GM19324 (cell line): ENCODE results near the gene TMEFF2.
"Not testable (repeated sequence)": the region's sequence is repeated elsewhere in the genome, so short reads cannot be mapped to it uniquely, and the experiment has no call there.

ENCODE experiments used
- ATAC-seq: cut with Tn5 transposase; IDR thresholded peaks from one replicate; pipeline ENCODE4 v1.9.1; 2021; ENCODE audit warnings: mild to moderate bottlenecking, moderate library complexity; ENCODE audit not compliant: unreplicated experiment, low FRiP score

The TMEFF2 gene

DNA sequence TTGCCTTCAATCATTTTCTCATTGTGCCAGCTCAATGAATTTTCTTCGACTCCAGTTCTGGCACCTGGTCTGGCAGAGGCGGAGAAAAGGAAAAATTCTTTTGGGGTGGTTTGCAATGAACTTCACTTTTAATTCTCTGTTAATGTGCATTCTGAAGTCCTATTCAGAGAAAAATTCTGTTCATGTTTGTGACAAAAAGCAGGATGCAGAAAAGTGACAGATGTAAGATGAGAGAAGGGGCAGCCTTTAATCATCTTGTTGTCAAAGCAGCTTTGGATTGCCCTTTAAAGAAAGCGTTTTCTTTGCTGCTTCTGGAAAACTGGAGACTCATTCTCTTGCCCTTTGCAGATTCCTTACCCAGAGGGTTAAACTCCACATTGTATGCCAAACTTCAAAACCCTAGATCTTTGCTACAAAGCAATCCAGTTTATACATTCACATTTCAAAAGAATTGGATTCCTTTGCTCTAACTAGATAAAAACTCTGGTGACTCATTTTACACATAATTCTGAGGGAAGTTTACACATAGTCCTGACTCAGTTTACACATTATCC is 253.3 kb downstream of the TMEFF2 start:
- ATAC-seq: no peak

GRCh38 chr2:191938779-191939178 is 256.0 kb downstream of the TMEFF2 start:
- ATAC-seq: no peak

DNA sequence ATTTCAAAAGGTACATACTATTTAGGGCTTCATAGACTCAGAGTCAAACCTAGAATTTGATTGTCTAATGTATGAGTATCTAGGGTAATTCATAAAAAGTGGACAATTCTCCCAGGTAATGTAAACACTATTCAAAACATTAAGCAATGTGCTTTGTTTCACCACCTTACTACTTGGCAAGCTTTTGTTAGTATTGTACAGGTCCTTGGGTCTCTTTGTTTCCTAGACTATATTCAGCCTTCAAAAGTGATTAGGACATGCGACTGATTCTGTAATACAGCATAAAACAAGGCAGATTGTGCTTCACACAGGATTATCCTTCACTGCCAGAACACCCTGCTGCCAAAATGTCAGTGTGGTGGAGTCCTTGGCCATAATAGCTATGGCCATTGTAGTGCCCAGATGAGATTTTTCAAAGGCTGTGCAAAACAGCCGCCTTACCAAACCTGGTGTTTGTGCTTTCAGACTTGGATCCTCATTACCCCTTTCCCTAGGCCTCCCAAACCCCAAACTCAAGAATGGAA is 257.8 kb downstream of the TMEFF2 start:
- no peak for ATAC-seq

DNA sequence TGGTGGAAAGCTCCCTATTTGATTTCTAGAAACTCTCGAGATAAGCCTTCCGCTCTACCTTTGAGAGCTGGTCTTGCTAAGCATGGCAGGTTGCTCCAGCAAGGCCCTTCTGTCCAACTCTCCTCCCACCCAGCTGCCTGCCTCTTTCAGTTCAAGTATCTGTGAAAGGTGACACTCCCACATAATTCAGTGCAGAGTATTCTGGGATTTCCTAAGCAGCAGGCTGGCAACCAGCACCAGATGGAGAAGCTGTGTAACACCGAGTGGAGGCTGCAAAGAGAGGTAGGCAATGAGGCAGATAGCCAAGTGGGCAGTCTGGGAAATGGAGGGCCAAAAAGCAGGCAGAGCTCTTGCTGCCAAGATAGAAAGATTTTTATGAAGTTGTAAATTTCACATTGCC is 259.5 kb downstream of the TMEFF2 start:
- no peak for ATAC-seq

DNA sequence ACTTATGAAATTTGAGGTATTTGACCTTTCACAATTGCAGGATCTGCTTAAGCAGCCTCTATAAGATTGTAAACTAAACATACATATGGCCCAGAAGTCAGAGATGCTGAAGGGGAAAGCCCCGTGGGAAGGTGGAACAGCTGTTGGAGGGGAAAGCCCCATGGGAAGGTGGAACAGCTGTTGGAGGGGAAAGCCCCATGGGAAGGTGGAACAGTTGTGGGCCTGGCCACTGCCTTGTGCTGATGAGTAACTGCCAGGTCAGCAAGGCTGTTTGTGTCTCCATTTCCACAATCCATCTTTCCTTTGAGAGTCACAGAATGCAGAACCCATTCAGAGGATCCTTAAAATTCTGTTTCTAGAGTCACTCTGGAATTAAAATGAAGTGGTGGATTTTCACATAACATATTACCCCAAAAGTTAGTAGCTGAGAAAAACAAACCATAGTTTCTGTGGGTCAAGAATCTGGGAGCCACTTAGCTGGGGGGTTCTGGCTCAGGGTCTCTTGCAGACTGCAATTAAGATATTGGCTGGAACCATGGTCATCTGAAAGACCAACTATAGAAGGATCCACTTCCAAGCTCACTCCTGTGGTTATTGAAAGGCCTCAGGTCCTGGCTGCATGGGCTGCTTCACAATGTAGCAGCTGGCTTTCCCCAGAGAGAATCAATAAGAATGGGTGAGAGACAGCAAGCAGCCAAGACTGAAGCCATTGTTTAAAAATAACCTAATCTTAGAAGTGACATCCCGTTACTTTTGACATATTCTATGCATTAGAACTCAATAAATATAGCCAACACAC is 261.2 kb downstream of the TMEFF2 start:
- peak; percentile 71 for ATAC-seq

GRCh38 chr2:191932286-191932685 is 262.4 kb downstream of the TMEFF2 start:
- no peak for ATAC-seq

GRCh38 chr2:191931329-191931728 is 263.4 kb downstream of the TMEFF2 start:
- no peak for ATAC-seq

DNA sequence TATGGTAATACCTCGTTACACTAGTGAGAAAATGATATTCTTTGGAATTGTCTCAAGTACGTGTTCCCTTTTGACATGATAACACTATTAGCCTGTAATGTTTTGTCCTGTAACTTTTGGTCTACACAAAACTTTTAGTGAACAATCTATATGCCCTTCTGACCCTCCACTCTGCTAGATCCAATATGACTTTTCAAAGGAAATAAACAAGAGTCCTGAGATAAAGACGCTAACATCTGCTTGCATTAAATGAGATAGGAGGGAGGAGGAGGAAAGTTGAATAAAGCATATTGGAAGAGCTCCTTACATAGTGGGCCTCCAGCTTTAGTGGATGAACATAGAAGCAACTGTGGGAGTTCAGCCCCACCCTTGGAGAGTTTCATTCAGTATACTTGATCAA is 264.5 kb downstream of the TMEFF2 start:
- no peak for ATAC-seq

- no peak for ATAC-seq
Measured at GRCh38 chr2:191929288-191929687, 265.4 kb downstream of the TMEFF2 start.

GRCh38 chr2:191927991-191928390 is 266.7 kb downstream of the TMEFF2 start:
- no peak for ATAC-seq

DNA sequence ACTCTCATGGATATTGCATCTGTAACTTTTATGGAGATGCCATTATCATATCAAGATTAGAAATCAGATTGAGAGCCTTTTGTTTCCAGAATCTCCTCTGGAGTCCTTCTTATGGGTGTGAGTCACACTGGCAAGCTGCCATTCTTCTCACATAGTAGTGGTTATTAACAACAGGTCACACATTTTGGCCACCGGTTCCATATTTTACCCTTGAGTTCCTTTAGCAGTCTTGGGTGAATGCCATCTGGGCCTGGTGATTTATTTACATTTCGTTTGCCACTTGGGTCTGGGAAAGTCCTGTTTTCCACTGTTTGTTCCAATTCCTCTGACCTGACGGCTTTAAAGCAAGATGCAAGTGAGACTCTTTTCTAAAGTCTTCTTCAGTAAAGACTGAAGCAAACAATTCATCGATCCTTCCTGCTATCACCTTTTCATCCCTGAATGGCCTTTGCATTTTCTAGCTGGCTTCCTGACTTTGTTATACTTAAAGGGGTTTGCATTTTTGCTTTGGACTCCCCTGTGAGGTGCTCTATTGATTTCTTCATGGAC is 267.3 kb downstream of the TMEFF2 start:
- ATAC-seq: no peak

GRCh38 chr2:191926671-191927070 is 268.1 kb downstream of the TMEFF2 start:
- ATAC-seq: no peak

DNA sequence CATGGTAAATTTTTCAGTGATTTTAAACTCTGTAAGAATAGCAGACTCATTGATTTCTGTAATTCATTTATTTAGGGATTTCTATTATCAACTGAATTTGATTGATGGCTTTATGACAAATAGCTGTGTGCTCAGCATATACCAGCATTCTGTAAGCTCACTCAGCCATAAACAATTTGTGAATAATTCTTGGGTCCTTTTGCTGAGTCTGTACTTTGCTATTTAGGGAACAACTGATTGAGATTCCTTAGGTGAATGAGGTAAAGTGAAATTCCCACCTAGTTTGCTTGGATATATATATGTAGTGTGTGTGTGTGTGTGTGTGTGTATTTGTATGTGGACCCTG is 271.1 kb downstream of the TMEFF2 start:
- ATAC-seq: no peak

DNA sequence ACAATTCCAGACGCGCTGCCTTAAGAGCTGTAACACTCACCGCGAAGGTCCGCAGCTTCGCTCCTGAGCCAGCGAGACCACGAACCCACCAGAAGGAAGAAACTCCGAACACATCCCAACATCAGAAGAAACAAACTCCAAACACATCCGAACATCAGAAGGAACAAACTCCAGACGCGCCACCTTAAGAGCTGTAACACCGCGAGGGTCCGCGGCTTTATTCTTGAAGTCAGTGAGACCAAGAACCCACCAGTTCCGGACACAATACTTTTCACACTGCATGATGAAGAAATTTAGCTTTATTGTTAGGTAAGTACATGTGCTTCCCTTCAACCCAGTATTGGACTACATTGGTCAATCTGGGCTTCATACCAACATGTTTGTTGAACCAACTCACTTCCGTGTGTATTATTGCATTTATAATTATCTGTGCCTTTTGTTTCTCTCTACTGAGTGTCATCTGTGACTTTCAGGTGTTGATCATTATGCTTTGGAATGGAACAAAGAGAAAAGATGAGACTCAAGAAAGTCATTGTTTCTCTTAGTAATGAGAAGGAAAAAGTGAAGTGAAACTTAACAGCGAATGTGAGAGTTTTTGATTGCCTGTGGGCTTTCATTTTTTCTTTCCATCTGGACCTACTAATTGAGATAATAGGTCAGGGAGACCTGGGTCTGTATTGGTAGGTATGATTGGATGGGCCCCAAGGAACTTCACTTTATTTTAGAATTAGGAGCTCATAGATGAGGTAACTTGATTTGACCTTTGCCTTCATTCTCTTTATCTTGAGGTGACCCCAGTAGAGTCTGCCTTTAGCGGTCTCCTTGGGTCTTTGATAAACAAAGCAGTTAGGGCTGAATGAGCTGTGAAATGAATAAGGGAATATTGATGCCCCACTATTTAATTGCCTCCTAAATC is 271.7 kb downstream of the TMEFF2 start:
- peak; percentile 91 for ATAC-seq

- not testable (repeated sequence) for ATAC-seq
Measured at GRCh38 chr2:191921650-191922049, 273.1 kb downstream of the TMEFF2 start.

- ATAC-seq: no peak
Measured at GRCh38 chr2:191920502-191920901, 274.2 kb downstream of the TMEFF2 start.

GRCh38 chr2:191917967-191918651 is 276.6 kb downstream of the TMEFF2 start:
- ATAC-seq: no peak

- ATAC-seq: no peak
Measured at GRCh38 chr2:191917430-191917881, 277.3 kb downstream of the TMEFF2 start.

DNA sequence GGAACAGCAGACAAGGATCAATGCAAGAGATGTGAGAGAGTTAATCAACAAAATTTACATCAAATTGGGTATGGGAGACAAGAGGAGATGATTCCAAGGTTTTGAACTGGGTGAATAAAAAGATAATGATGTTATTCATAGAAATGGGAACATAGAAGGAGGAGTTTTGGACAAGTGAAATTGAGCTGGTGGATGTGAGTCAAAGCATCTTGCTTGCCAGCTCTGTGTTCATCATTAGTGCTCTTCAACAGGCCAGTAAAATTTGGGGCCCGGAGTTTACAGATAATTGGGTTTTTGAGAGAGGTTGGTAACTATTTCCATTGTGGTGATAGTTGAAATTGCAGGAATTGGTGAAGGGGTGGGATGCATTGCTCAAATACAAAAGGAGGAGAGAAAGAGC is 277.9 kb downstream of the TMEFF2 start:
- no peak for ATAC-seq

- no peak for ATAC-seq
Measured at GRCh38 chr2:191915750-191916149, 279.0 kb downstream of the TMEFF2 start.
